Measurements from ENCODE around the gene WDR17. TPM values are rescaled to one million over a fixed set of nuclear protein-coding genes. Genes with fewer than 3 reads are reported as not detected.

The WDR17 gene
- total RNA-seq, 1 donor from 2014 or later: 3.2 TPM

DNA sequence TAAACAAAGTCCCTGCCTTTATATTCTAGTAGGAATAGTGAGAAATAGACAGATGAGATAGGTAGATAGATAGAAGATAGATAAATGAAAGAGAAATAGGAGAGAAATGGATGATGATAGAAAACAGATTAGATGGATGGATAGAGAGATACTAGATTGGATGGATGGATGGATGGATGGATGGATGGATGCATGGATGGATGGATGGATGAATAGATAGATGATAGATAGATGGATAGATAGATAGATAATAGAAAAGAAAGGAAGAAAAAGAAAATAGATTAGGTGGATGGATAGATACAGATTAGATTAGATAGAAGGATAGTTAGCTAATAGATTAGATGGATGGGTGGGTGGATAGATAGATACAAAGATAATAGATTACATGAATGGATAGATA, 33.2 kb upstream of the WDR17 start:
- no peaks in the 10 kb centered on the region for H3K4me1 ChIP-seq
- H3K27ac ChIP-seq: no peak overlapping the region
- H3K27me3 ChIP-seq: no peaks in the 10 kb centered on the region
- no peaks in the 10 kb centered on the region for H3K9me3 ChIP-seq
- H3K4me3 ChIP-seq: no peak overlapping the region
- intact Hi-C loops (cut with DNase I): no loop called here
- TF ChIP-seq CTCF (IDR thresholded peaks at IDR 0.05): no peak
- DNase-seq: no peak
- H3K36me3 ChIP-seq: no peaks in the 10 kb centered on the region
- ATAC-seq: no peak

GRCh38 chr4:176034499-176034898, 31.1 kb upstream of the WDR17 start:
- Histone ChIP-seq H3K27me3 (no peaks in the 10 kb centered on the region), H3K27ac (no peak overlapping the region), H3K9me3 (no peaks in the 10 kb centered on the region), H3K4me1 (no peaks in the 10 kb centered on the region), H3K36me3 (no peaks in the 10 kb centered on the region), H3K4me3 (no peak overlapping the region)
- DNase-seq (no peak), ATAC-seq (no peak)
- intact Hi-C loops (cut with DNase I): no loop called here
- peak; percentile 46 for TF ChIP-seq CTCF (IDR thresholded peaks at IDR 0.05)

- no peak for TF ChIP-seq CTCF (IDR thresholded peaks at IDR 0.05)
- H3K36me3 ChIP-seq: no peaks in the 10 kb centered on the region
- H3K4me3 ChIP-seq: no peak overlapping the region
- no peak for ATAC-seq
- intact Hi-C loops (cut with DNase I): no loop called here
- H3K27ac ChIP-seq: no peak overlapping the region
- no peak for DNase-seq
- H3K27me3 ChIP-seq: no peaks in the 10 kb centered on the region
- H3K9me3 ChIP-seq: no peaks in the 10 kb centered on the region
- no peaks in the 10 kb centered on the region for H3K4me1 ChIP-seq
These were observed 30.7 kb upstream of the WDR17 start for GRCh38 chr4:176034936-176035335.

DNA sequence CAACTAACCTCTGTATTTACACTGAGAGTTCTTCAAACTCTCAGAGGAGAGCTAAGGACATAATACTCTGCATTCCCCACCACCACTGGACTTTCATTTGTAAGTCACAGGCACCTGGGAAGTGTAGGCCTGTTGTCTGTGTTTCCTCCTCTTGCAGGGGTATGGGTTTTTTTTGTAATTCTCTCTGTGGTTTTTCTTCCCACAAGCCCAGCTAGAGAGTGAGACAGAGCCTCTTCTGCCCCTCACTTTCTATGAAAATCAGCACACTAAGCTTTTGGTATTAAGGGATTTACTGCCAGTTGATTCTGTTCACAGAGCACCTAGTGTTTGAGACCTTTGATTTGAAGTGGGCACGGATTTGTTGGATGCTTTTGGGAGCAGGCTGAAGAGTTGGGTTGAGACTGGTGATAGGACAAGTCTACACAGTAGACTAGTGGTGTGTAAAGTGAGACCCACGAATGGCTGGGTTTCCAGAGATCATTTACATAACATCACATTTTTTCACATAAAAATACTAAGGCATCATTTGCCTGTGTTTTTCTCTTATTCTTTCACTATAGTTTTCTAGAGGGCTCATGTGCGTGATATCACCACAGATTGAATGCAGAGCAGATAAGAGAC, 28.9 kb upstream of the WDR17 start:
- ATAC-seq (no peak), DNase-seq (no peak)
- intact Hi-C loops (cut with DNase I): no loop called here
- H3K4me3 ChIP-seq: no peak overlapping the region
- H3K27ac ChIP-seq: no peak overlapping the region
- H3K4me1 ChIP-seq: no peaks in the 10 kb centered on the region
- TF ChIP-seq CTCF (IDR thresholded peaks at IDR 0.05): no peak
- no peaks in the 10 kb centered on the region for H3K36me3 ChIP-seq
- H3K9me3 ChIP-seq: no peaks in the 10 kb centered on the region
- no peaks in the 10 kb centered on the region for H3K27me3 ChIP-seq

DNA sequence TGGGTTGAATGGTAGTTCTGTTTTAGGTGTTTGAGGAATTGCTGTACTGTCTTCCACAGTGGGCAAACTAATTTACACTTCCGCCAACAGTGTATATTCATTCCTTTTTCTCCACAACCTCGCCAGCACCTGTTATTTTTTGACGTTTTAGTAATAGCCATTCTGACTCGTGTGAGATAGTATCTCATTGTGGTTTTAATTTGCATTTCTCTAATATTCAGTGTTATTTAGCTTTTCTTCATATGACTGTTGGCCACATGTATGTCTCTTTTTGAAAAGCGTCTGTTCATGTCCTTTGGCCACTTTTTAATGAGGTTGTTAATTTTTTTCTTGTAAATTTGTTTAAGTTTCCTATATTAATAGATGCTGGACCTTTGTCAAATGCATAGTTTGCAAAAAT, 26.9 kb upstream of the WDR17 start:
- Histone ChIP-seq H3K9me3 (no peaks in the 10 kb centered on the region), H3K27ac (no peak overlapping the region), H3K36me3 (no peaks in the 10 kb centered on the region), H3K27me3 (no peaks in the 10 kb centered on the region), H3K4me3 (no peak overlapping the region), H3K4me1 (no peaks in the 10 kb centered on the region)
- intact Hi-C loops (cut with DNase I): no loop called here
- ATAC-seq: no peak
- DNase-seq: no peak
- no peak for TF ChIP-seq CTCF (IDR thresholded peaks at IDR 0.05)

- Histone ChIP-seq H3K36me3 (no peaks in the 10 kb centered on the region), H3K27me3 (no peaks in the 10 kb centered on the region), H3K27ac (no peak overlapping the region), H3K9me3 (no peaks in the 10 kb centered on the region), H3K4me3 (no peak overlapping the region), H3K4me1 (peaks cover 7% of the 10 kb centered on the region)
- no peak for TF ChIP-seq CTCF (IDR thresholded peaks at IDR 0.05)
- intact Hi-C loops (cut with DNase I): no loop called here
- ATAC-seq (no peak), DNase-seq (no peak)
These were observed 23.4 kb upstream of the WDR17 start for GRCh38 chr4:176042195-176042594.
